Ishikawa (cell line): Measurements from ENCODE around the gene SORCS3.

ENCODE experiments used
- CEBPB ChIP-seq: IDR thresholded peaks from 2 replicates; pipeline ENCODE4 v1.6.1; 2012
- CREB1 ChIP-seq: IDR thresholded peaks from 2 replicates; pipeline ENCODE4 v1.6.1; 2012; ENCODE audit warnings: low read depth
- EGR1 ChIP-seq: IDR thresholded peaks from 2 replicates; pipeline ENCODE4 v1.6.1; 2012
- EP300 ChIP-seq: IDR thresholded peaks from 2 replicates; pipeline ENCODE4 v1.6.1; 2012; ENCODE audit warnings: borderline replicate concordance
- FOXM1 ChIP-seq: IDR thresholded peaks from 2 replicates; pipeline ENCODE4 v1.6.1; 2012; ENCODE audit warnings: low read depth, borderline replicate concordance
- NFIC ChIP-seq: IDR thresholded peaks from 2 replicates; pipeline ENCODE4 v1.6.1; 2012
- RAD21 ChIP-seq: IDR thresholded peaks from 2 replicates; pipeline ENCODE4 v1.6.1; 2012; ENCODE audit warnings: low read depth
- TAF1 ChIP-seq: IDR thresholded peaks from 2 replicates; pipeline ENCODE4 v1.6.1; 2012; ENCODE audit warnings: low read depth, mild to moderate bottlenecking
- TCF12 ChIP-seq: IDR thresholded peaks from 2 replicates; pipeline ENCODE4 v1.6.1; 2012; ENCODE audit warnings: low read depth
- TEAD4 ChIP-seq: IDR thresholded peaks from 2 replicates; pipeline ENCODE4 v1.6.1; 2012
- USF1 ChIP-seq: IDR thresholded peaks from 2 replicates; pipeline ENCODE4 v1.6.1; 2012
- YY1 ChIP-seq: IDR thresholded peaks from 2 replicates; pipeline ENCODE4 v1.6.1; 2012; ENCODE audit warnings: low read depth
- ZBTB7A ChIP-seq: IDR thresholded peaks from 2 replicates; pipeline ENCODE4 v1.6.1; 2012; ENCODE audit warnings: low read depth
- TF ChIP-seq, protein P1 (sequence below): IDR thresholded peaks from 2 replicates; pipeline ENCODE4 v1.6.1; 2012
- TF ChIP-seq, protein P2 (sequence below): IDR thresholded peaks from 2 replicates; pipeline ENCODE4 v1.6.1; 2012; ENCODE audit warnings: low read depth, mild to moderate bottlenecking

Gene SORCS3

DNA sequence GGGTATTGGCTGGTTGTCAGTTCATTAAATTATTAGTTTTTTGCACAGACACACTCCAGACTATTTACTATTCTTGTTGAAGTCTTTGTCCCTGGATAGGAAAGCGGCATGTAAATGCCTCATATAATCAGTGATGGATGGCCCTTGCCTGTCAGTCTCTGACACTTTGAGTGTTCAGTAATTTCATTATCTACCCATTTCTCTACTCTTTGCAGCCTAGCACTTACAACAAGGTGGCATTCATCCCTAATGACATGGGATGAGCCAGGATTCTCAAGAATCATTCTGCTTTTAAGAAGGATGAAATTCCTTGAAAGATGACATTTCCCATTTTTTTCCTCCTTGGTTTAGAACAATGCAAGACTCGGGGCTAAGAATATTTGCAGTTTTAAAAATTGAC lies 155.7 kb downstream of the SORCS3 start:
- TF ChIP-seq TCF12 (no peak), NFIC (no peak), TAF1 (no peak), USF1 (no peak), ZBTB7A (no peak), EP300 (no peak), CEBPB (no peak), CREB1 (no peak), TEAD4 (no peak), EGR1 (no peak), FOXM1 (no peak), YY1 (no peak), RAD21 (no peak)
- TF ChIP-seq, protein P1, sequence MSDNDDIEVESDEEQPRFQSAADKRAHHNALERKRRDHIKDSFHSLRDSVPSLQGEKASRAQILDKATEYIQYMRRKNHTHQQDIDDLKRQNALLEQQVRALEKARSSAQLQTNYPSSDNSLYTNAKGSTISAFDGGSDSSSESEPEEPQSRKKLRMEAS, result no peak
- TF ChIP-seq, protein P2, sequence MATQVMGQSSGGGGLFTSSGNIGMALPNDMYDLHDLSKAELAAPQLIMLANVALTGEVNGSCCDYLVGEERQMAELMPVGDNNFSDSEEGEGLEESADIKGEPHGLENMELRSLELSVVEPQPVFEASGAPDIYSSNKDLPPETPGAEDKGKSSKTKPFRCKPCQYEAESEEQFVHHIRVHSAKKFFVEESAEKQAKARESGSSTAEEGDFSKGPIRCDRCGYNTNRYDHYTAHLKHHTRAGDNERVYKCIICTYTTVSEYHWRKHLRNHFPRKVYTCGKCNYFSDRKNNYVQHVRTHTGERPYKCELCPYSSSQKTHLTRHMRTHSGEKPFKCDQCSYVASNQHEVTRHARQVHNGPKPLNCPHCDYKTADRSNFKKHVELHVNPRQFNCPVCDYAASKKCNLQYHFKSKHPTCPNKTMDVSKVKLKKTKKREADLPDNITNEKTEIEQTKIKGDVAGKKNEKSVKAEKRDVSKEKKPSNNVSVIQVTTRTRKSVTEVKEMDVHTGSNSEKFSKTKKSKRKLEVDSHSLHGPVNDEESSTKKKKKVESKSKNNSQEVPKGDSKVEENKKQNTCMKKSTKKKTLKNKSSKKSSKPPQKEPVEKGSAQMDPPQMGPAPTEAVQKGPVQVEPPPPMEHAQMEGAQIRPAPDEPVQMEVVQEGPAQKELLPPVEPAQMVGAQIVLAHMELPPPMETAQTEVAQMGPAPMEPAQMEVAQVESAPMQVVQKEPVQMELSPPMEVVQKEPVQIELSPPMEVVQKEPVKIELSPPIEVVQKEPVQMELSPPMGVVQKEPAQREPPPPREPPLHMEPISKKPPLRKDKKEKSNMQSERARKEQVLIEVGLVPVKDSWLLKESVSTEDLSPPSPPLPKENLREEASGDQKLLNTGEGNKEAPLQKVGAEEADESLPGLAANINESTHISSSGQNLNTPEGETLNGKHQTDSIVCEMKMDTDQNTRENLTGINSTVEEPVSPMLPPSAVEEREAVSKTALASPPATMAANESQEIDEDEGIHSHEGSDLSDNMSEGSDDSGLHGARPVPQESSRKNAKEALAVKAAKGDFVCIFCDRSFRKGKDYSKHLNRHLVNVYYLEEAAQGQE, result no peak

GRCh38 chr10:104802941-104803340 lies 161.9 kb downstream of the SORCS3 start:
- TF ChIP-seq TCF12 (no peak), EGR1 (no peak), CEBPB (no peak), TEAD4 (no peak), TAF1 (no peak), CREB1 (no peak), RAD21 (no peak), EP300 (no peak)

GRCh38 chr10:104804880-104805279 lies 163.8 kb downstream of the SORCS3 start:
- no peak for TF ChIP-seq TCF12
- TF ChIP-seq EP300, result no peak
- TF ChIP-seq RAD21, result no peak
- TF ChIP-seq, protein P2, result no peak
- no peak for TF ChIP-seq YY1
- TF ChIP-seq, protein P1, result no peak
- no peak for TF ChIP-seq CEBPB
- TF ChIP-seq TAF1, result no peak

DNA sequence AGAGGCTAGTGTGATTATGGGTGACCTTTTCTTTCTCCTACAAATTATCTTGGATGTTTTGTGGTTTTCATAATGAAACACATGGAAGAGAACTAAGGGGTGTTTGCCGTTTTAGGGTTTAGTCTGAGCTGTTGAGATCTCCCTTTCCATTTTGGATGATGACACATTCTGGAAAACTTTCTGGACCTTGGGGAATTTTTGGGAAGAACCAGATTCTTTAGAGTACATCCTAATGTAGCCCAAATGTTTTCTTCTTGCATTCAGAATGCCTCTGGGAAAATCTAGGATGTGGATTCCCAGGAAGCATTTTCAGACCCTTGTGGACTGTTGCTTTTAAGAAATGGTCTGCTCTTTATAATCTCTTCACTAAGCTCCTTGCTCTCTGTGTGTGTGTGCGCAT lies 165.7 kb downstream of the SORCS3 start:
- TF ChIP-seq CEBPB (no peak), TAF1 (no peak), ZBTB7A (no peak), RAD21 (no peak), TEAD4 (no peak), CREB1 (no peak)

DNA sequence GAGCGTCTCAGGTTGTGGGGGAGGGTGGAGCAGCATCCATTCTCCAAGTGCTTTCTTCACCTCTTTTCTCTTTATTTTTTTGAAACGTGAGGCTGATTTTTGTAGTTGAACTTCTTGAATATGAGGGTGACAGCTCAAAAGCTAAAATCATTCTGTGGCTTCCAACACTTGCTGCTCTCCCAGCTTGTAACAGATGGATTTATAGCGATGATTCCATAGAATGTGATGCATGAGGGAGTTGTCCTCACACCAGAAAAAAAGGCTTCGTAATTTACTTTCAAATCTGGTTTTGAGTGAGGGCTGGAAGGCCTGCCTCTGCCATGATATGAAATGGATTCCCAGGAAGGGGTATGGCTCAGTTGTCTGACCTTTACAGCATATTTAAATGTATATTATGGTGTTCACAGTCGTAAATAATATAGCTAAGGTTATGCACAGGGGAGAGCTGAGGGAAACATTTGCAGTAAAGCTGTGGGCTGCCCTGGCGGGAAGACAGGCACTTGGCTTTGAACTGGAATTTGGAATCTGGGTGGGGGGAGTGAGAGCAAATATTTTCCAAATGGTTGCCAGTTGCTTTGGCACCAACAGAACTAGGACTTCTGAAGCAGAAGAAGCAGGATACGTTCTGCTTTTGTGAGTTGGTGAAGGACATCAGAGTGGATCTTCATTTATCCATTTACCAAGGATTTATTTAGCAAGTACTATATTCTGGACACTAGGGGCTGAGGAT lies 166.7 kb downstream of the SORCS3 start:
- TF ChIP-seq, protein P1, result no peak
- TF ChIP-seq USF1, result no peak
- no peak for TF ChIP-seq RAD21
- no peak for TF ChIP-seq TAF1
- TF ChIP-seq TCF12, result no peak
- no peak for TF ChIP-seq ZBTB7A
- no peak for TF ChIP-seq TEAD4
- TF ChIP-seq EGR1, result no peak
- TF ChIP-seq YY1, result no peak
- TF ChIP-seq EP300, result no peak
- TF ChIP-seq, protein P2, result no peak
